HepG2 (cell line): ENCODE results near the gene COQ8B. TPM values are rescaled to one million over a fixed set of nuclear protein-coding genes. Genes with fewer than 3 reads are reported as not detected.

Experiments used
- ARNT ChIP-seq: fragments of 450-650 bp; IDR thresholded peaks from 2 replicates; pipeline ENCODE4 v1.6.1; 2017
- CEBPG ChIP-seq: IDR thresholded peaks from 2 replicates; pipeline ENCODE4 v1.6.1; 2016
- KDM1A ChIP-seq: IDR thresholded peaks from 2 replicates; pipeline ENCODE4 v1.6.1; 2016; ENCODE audit warnings: missing compliant biosample characterization
- KDM5A ChIP-seq: fragments of 200-600 bp; sonication (generic); IDR thresholded peaks from 2 replicates; pipeline ENCODE4 v1.7.0; 2018; ENCODE audit warnings: antibody characterized with exemption, mild to moderate bottlenecking, low read length, borderline replicate concordance
- NBN ChIP-seq: fragments of 450-650 bp; conservative IDR thresholded peaks from 2 replicates; pipeline ENCODE4 v1.6.1; 2017
- NR2C2 ChIP-seq: sonication (generic); formaldehyde crosslinking; IDR thresholded peaks from 2 replicates; pipeline ENCODE4 v1.4.0; 2020; ENCODE audit warnings: missing genetic modification reagents, mild to moderate bottlenecking, moderate library complexity, borderline replicate concordance
- NR2F6 ChIP-seq, 2 experiments: IDR thresholded peaks; 2 replicates each; pipeline ENCODE4 v1.6.1; 2016; ENCODE audit warnings: antibody characterized with exemption in 1 of 2, mild to moderate bottlenecking in 1 of 2
- RFXAP ChIP-seq: sonication (generic); formaldehyde crosslinking; IDR thresholded peaks from 2 replicates; pipeline ENCODE4 v1.4.0; 2020; ENCODE audit warnings: missing genetic modification reagents, borderline replicate concordance
- SPEN ChIP-seq: sonication (generic); formaldehyde crosslinking; IDR thresholded peaks from 2 replicates; pipeline ENCODE4 v1.5.1; 2020; ENCODE audit warnings: low read depth, mild to moderate bottlenecking, missing genetic modification reagents
- TEAD3 ChIP-seq: optimal IDR thresholded peaks from 2 replicates; pipeline ENCODE3; 2016; ENCODE audit warnings: borderline replicate concordance
- TGIF2 ChIP-seq: IDR thresholded peaks from 2 replicates; pipeline ENCODE4 v1.6.1; 2016; ENCODE audit warnings: control low read depth, missing compliant biosample characterization
- ZNF558 ChIP-seq: sonication (generic); formaldehyde crosslinking; IDR thresholded peaks from 2 replicates; pipeline ENCODE4 v1.9.0; 2022; ENCODE audit warnings: mild to moderate bottlenecking, missing genetic modification reagents, borderline replicate concordance
- ZNF619 ChIP-seq: sonication (generic); formaldehyde crosslinking; IDR thresholded peaks from 2 replicates; pipeline ENCODE4 v1.4.0; 2020; ENCODE audit warnings: mild to moderate bottlenecking, missing genetic modification reagents
- ZNF629 ChIP-seq: sonication (generic); formaldehyde crosslinking; conservative IDR thresholded peaks from 2 replicates; pipeline ENCODE4 v1.5.0; 2020; ENCODE audit warnings: missing genetic modification reagents
- ZNF75D ChIP-seq: sonication (generic); formaldehyde crosslinking; IDR thresholded peaks from 2 replicates; pipeline ENCODE4 v1.8.1; 2023; ENCODE audit warnings: missing genetic modification reagents, mild to moderate bottlenecking, borderline replicate concordance
- ZNF883 ChIP-seq: sonication (generic); formaldehyde crosslinking; IDR thresholded peaks from 2 replicates; pipeline ENCODE4 v1.5.1; 2020; ENCODE audit warnings: mild to moderate bottlenecking, missing genetic modification reagents; ENCODE audit errors: not compliant biosample characterization
- ZZZ3 ChIP-seq: sonication (generic); formaldehyde crosslinking; IDR thresholded peaks from 2 replicates; pipeline ENCODE4 v1.4.0; 2020; ENCODE audit warnings: missing genetic modification reagents, mild to moderate bottlenecking, borderline replicate concordance
- polyA plus RNA-seq, 8 experiments: library from polyadenylated mRNA; depleted of rRNA in 3 of 8; stranded (reverse) in 7 of 8; unstranded in 1 of 8; fragments of >200 nt; fragmentation: Illumina TruSeq in 4 of 8; extraction: Trizol in 4 of 8; gene quantifications; 2 replicates each; pipeline versions ENCODE4 v1.2.1 to v1.2.3, GENCODE V29; 2011 to 2016; ENCODE audit warnings: low read depth in 4 of 8, missing spikeins in 1 of 8, mixed read lengths in 1 of 8; ENCODE audit not compliant: insufficient read depth in 1 of 8
- total RNA-seq, 5 experiments: library from RNA; depleted of rRNA; stranded (reverse); fragments of >200 nt; fragmentation: Illumina TruSeq; extraction: Trizol; gene quantifications; 2 replicates each; pipeline ENCODE4 v1.2.3, GENCODE V29; 2016; ENCODE audit warnings: low read depth in 1 of 5
- TF ChIP-seq, protein P1 (sequence below): sonication (generic); formaldehyde crosslinking; IDR thresholded peaks from 2 replicates; pipeline ENCODE4 v1.4.0; 2020; ENCODE audit warnings: missing genetic modification reagents, mild to moderate bottlenecking, borderline replicate concordance
- TF ChIP-seq, protein P2 (sequence below): fragments of 450-650 bp; IDR thresholded peaks from 2 replicates; pipeline ENCODE4 v1.6.1; 2017
- TF ChIP-seq, protein P3 (sequence below): IDR thresholded peaks from 2 replicates; pipeline ENCODE4 v1.6.1; 2016; ENCODE audit warnings: missing biosample characterization, missing genetic modification reagents, low read depth
- TF ChIP-seq, protein P4 (sequence below): sonication (generic); formaldehyde crosslinking; IDR thresholded peaks from 2 replicates; pipeline ENCODE4 v1.4.0; 2020; ENCODE audit warnings: missing genetic modification reagents
- TF ChIP-seq, protein P5 (sequence below): sonication (generic); formaldehyde crosslinking; conservative IDR thresholded peaks from 2 replicates; pipeline ENCODE4 v1.8.1; 2023; ENCODE audit warnings: missing genetic modification reagents
- TF ChIP-seq, protein P6 (sequence below): IDR thresholded peaks from 2 replicates; pipeline ENCODE4 v1.6.1; 2016; ENCODE audit warnings: control low read depth

COQ8B gene
- total and polyA plus RNA-seq, 2 of the 13 experiments (the other 11 are each of a cell fraction or from before 2014, with no cell fraction given): 12.3 to 17.2 TPM

DNA sequence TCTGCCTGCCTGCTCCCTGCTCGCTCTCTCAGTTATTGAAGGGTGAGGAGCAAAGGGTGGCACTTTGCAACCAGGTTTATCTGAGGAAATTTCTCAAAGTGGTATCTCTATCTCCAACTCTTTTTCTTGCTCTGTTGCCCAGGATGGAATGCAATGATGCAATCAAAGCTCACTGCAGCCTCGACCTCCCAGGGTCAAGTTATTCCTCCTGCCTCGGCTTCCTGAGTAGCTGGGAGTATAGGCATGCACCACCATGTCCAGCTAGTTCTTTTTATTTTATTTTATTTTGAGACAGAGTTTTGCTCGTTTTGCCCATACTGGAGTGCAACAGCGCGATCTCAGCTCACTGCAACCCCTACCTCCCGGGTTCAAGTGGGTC lies 28.7 kb upstream of the COQ8B start (continued):
- TF ChIP-seq NR2F6 (IDR thresholded peaks at IDR 0.05): peak; percentile 52
- 0 out of 2 replicates have a peak, but pooled peaks have one; percentile 53 for TF ChIP-seq NR2F6 (CRISPR knock-in tag; IDR thresholded peaks at IDR 0.05)
- TF ChIP-seq, protein P1, sequence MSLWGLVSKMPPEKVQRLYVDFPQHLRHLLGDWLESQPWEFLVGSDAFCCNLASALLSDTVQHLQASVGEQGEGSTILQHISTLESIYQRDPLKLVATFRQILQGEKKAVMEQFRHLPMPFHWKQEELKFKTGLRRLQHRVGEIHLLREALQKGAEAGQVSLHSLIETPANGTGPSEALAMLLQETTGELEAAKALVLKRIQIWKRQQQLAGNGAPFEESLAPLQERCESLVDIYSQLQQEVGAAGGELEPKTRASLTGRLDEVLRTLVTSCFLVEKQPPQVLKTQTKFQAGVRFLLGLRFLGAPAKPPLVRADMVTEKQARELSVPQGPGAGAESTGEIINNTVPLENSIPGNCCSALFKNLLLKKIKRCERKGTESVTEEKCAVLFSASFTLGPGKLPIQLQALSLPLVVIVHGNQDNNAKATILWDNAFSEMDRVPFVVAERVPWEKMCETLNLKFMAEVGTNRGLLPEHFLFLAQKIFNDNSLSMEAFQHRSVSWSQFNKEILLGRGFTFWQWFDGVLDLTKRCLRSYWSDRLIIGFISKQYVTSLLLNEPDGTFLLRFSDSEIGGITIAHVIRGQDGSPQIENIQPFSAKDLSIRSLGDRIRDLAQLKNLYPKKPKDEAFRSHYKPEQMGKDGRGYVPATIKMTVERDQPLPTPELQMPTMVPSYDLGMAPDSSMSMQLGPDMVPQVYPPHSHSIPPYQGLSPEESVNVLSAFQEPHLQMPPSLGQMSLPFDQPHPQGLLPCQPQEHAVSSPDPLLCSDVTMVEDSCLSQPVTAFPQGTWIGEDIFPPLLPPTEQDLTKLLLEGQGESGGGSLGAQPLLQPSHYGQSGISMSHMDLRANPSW (CRISPR knock-in tag): no peak
- TF ChIP-seq, protein P2, sequence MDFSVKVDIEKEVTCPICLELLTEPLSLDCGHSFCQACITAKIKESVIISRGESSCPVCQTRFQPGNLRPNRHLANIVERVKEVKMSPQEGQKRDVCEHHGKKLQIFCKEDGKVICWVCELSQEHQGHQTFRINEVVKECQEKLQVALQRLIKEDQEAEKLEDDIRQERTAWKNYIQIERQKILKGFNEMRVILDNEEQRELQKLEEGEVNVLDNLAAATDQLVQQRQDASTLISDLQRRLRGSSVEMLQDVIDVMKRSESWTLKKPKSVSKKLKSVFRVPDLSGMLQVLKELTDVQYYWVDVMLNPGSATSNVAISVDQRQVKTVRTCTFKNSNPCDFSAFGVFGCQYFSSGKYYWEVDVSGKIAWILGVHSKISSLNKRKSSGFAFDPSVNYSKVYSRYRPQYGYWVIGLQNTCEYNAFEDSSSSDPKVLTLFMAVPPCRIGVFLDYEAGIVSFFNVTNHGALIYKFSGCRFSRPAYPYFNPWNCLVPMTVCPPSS: no peak
- TF ChIP-seq RFXAP (CRISPR knock-in tag): no peak
- TF ChIP-seq SPEN: no peak
- TF ChIP-seq, protein P3, sequence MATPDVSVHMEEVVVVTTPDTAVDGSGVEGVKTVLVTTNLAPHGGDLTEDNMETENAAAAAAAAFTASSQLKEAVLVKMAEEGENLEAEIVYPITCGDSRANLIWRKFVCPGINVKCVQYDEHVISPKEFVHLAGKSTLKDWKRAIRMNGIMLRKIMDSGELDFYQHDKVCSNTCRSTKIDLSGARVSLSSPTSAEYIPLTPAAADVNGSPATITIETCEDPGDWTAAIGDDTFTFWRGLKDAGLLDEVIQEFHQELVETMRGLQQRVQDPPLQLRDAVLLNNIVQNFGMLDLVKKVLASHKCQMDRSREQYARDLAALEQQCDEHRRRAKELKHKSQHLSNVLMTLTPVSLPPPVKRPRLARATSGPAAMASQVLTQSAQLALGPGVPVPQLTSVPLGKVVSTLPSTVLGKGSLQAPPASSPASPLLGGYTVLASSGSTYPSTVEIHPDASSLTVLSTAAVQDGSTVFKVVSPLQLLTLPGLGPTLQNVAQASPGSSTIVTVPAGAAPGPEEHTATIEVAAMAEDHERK (CRISPR knock-in tag): no peak
- peak; percentile 90 for TF ChIP-seq CEBPG (CRISPR knock-in tag)
- TF ChIP-seq, protein P4, sequence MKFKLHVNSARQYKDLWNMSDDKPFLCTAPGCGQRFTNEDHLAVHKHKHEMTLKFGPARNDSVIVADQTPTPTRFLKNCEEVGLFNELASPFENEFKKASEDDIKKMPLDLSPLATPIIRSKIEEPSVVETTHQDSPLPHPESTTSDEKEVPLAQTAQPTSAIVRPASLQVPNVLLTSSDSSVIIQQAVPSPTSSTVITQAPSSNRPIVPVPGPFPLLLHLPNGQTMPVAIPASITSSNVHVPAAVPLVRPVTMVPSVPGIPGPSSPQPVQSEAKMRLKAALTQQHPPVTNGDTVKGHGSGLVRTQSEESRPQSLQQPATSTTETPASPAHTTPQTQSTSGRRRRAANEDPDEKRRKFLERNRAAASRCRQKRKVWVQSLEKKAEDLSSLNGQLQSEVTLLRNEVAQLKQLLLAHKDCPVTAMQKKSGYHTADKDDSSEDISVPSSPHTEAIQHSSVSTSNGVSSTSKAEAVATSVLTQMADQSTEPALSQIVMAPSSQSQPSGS: 0 out of 2 replicates have a peak, but pooled peaks have one; percentile 37
- TF ChIP-seq KDM5A: no peak
- no peak for TF ChIP-seq KDM1A (CRISPR knock-in tag)
- no peak for TF ChIP-seq ZZZ3 (CRISPR knock-in tag)
- 0 out of 2 replicates have a peak, but pooled peaks have one; percentile 34 for TF ChIP-seq ZNF619 (CRISPR knock-in tag)
- TF ChIP-seq ZNF883: no peak
- no peak for TF ChIP-seq ZNF629 (CRISPR knock-in tag)
- TF ChIP-seq ZNF75D: no peak
- peak; percentile 78 for TF ChIP-seq TEAD3 (CRISPR knock-in tag)
- no peak for TF ChIP-seq NBN
- TF ChIP-seq TGIF2: 0 out of 2 replicates have a peak, but pooled peaks have one; percentile 21
- no peak for TF ChIP-seq NR2C2 (CRISPR knock-in tag)
- TF ChIP-seq ARNT: no peak
- TF ChIP-seq, protein P5, sequence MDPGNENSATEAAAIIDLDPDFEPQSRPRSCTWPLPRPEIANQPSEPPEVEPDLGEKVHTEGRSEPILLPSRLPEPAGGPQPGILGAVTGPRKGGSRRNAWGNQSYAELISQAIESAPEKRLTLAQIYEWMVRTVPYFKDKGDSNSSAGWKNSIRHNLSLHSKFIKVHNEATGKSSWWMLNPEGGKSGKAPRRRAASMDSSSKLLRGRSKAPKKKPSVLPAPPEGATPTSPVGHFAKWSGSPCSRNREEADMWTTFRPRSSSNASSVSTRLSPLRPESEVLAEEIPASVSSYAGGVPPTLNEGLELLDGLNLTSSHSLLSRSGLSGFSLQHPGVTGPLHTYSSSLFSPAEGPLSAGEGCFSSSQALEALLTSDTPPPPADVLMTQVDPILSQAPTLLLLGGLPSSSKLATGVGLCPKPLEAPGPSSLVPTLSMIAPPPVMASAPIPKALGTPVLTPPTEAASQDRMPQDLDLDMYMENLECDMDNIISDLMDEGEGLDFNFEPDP (CRISPR knock-in tag): no peak
- no peak for TF ChIP-seq ZNF558 (CRISPR knock-in tag)
- TF ChIP-seq, protein P6, sequence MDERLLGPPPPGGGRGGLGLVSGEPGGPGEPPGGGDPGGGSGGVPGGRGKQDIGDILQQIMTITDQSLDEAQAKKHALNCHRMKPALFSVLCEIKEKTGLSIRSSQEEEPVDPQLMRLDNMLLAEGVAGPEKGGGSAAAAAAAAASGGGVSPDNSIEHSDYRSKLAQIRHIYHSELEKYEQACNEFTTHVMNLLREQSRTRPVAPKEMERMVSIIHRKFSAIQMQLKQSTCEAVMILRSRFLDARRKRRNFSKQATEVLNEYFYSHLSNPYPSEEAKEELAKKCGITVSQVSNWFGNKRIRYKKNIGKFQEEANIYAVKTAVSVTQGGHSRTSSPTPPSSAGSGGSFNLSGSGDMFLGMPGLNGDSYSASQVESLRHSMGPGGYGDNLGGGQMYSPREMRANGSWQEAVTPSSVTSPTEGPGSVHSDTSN (CRISPR knock-in tag): no peak
